Measurements from ENCODE around the gene LAIR2.

GRCh38 chr19:54525636-54526035, 23.0 kb downstream of the LAIR2 start:
- TF ChIP-seq CTCF (conservative IDR thresholded peaks at IDR 0.05 in 1 of 2, IDR thresholded peaks at IDR 0.05 in 1 of 2; ENCODE audit: low read depth in 1 of 2, low read length in 2 of 2) = no peak
- no peak for TF ChIP-seq EZH2 (IDR thresholded peaks at IDR 0.05; ENCODE audit: low read length, missing control alignments)
